DND-41 (cell line): ENCODE measurements around the gene MAST3.

ENCODE experiments used
- EZH2 ChIP-seq: IDR thresholded peaks from 3 replicates; pipeline ENCODE4 v1.6.1; 2012; ENCODE audit warnings: borderline replicate concordance, low read depth, mild to moderate bottlenecking, moderate library complexity, low read length, inconsistent platforms; ENCODE audit not compliant: severe bottlenecking
- TF ChIP-seq, protein P1 (sequence below): IDR thresholded peaks from 2 replicates; pipeline ENCODE4 v1.5.1; 2012; ENCODE audit warnings: borderline replicate concordance, low read length, moderate library complexity, mild to moderate bottlenecking; ENCODE audit not compliant: poor library complexity, severe bottlenecking; ENCODE audit errors: extremely low read depth

DNA sequence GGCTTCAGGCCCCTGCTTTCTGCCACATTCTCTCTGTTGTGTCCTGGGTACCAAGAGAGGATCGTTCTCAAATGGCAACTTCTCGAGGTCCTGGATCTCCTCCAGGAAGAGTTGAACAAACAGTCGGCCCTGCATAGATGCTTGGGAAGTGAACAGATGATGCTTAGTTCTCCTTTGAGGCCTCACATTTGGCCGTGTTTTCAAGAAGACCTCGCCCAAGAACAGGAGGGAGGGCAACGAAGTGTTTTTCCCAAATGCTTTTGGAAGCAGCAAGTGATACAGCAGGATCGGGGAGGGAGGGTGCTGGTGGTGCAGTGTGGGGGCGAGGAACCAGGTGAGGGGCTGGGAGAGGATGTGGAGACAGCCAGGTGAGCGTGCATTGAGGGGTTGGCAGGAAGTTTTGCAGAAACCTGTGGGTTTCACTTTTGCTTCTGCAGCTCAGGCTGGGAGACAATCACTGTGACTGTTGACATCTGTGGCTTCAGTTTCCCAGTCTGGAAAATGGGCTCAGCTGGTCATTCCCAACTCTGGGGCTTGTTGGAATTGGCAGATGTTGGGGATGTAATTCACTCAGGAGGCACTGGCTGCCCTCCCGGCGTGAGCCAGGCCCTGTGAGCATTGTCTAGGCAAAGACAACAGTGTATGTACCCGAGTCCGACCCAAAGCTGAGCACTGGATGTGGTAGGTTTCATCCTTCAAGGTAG lies 21.6 kb downstream of the MAST3 start:
- TF ChIP-seq, protein P1, sequence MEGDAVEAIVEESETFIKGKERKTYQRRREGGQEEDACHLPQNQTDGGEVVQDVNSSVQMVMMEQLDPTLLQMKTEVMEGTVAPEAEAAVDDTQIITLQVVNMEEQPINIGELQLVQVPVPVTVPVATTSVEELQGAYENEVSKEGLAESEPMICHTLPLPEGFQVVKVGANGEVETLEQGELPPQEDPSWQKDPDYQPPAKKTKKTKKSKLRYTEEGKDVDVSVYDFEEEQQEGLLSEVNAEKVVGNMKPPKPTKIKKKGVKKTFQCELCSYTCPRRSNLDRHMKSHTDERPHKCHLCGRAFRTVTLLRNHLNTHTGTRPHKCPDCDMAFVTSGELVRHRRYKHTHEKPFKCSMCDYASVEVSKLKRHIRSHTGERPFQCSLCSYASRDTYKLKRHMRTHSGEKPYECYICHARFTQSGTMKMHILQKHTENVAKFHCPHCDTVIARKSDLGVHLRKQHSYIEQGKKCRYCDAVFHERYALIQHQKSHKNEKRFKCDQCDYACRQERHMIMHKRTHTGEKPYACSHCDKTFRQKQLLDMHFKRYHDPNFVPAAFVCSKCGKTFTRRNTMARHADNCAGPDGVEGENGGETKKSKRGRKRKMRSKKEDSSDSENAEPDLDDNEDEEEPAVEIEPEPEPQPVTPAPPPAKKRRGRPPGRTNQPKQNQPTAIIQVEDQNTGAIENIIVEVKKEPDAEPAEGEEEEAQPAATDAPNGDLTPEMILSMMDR: no peak
- TF ChIP-seq EZH2: no peak
